RWPE1 (cell line): ENCODE measurements around the gene CDH13.

Experiments
- CTCF ChIA-PET: fragments of 350-600 bp; sonication (Branson Sonifier 250); formaldehyde crosslinking; extraction: SDS; loops from one replicate; lab custom pipeline; 2021; lab: Yijun Ruan, JAX
- POLR2A ChIA-PET: fragments of 400-600 bp; formaldehyde crosslinking; extraction: SDS; loops from one replicate; lab custom pipeline; 2020; ENCODE audit warnings: antibody characterized with exemption; ENCODE audit not compliant: low non-redundant PET; lab: Yijun Ruan, JAX
- DNase-seq: peaks from one replicate; pipeline ENCODE4 v3.0.0; 2012; ENCODE audit warnings: low spot score
- H3K27ac ChIP-seq: fragments of 450-650 bp; 2 replicates; pipeline ENCODE4 v1.5.1; 2017
- TF ChIP-seq, protein P1 (sequence below): fragments of 450-650 bp; conservative IDR thresholded peaks from 2 replicates; pipeline ENCODE4 v1.5.1; 2017; ENCODE audit warnings: low read depth, mild to moderate bottlenecking

Gene CDH13

DNA sequence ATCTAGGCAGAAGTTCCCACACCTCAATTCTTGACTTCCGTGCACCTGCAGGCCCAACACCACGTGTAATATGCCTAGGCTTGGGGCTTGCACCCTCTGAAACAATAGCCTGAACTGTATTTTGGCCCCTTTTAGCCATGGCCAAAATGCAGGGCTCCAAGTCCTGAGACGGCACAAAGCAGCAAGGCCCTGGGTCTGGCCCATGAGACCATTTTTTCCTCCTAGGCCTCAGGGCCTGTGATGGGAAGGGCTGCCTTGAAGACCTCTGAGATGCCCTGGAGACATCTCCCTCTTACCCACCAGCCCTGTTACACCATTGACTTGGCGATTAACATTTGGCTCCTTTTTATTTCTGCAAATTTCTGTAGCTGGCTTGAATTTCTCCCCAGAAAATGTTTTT is 238.6 kb downstream of the CDH13 start:
- DNase-seq: no peak
- POLR2A ChIA-PET: no interaction called here
- TF ChIP-seq, protein P1, sequence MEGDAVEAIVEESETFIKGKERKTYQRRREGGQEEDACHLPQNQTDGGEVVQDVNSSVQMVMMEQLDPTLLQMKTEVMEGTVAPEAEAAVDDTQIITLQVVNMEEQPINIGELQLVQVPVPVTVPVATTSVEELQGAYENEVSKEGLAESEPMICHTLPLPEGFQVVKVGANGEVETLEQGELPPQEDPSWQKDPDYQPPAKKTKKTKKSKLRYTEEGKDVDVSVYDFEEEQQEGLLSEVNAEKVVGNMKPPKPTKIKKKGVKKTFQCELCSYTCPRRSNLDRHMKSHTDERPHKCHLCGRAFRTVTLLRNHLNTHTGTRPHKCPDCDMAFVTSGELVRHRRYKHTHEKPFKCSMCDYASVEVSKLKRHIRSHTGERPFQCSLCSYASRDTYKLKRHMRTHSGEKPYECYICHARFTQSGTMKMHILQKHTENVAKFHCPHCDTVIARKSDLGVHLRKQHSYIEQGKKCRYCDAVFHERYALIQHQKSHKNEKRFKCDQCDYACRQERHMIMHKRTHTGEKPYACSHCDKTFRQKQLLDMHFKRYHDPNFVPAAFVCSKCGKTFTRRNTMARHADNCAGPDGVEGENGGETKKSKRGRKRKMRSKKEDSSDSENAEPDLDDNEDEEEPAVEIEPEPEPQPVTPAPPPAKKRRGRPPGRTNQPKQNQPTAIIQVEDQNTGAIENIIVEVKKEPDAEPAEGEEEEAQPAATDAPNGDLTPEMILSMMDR: no peak
- CTCF ChIA-PET: no interaction called here
- no peak overlapping the region for H3K27ac ChIP-seq

DNA sequence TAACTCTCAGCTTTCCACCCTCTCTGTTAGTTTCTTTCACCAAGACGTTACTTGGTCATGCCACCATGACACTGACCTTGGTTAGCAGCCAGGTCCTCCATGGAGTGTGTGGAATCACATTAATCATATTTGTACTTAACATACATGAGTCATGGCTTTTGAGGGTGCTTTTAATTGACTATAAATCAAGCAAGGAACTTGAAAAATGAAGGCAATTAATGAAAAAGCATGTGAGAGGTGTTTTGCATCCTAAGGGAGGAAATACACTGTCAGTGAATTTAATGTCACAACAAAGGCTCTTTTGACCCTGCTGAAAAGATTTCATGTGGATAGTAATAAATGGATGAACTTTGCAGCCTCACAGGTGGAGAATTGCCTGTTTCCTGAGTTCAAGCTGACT is 240.7 kb downstream of the CDH13 start:
- H3K27ac ChIP-seq: no peak overlapping the region
- ChIA-PET POLR2A (no interaction called here), CTCF (no interaction called here)
- TF ChIP-seq, protein P1: no peak
- no peak for DNase-seq

DNA sequence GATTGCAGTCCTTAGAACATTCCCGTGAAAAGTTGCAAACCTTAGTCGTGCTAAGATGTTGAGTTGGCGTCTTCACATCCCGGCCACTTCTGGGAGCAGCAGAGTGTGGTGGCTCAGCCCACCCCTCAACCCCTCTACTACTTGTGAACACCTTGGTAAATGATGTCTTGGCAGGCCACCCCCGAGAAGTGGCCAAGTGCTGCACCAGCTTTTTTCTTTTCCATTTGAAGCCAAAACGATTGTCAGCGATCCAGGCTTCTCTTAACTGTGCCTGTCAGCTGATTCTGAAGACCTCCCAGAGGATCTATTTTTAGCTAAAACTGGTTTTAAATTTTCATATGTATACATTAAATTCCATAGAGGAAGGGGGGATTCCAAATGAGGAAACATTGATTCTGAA is 247.5 kb downstream of the CDH13 start:
- ChIA-PET CTCF (interaction anchor here (0.5 kb wide), 1 partner anchor 14 kb away, joined by 3 read pairs; no protein-coding TSS in a partner anchor), POLR2A (no interaction called here)
- DNase-seq: no peak
- TF ChIP-seq, protein P1: no peak
- H3K27ac ChIP-seq: no peak overlapping the region

DNA sequence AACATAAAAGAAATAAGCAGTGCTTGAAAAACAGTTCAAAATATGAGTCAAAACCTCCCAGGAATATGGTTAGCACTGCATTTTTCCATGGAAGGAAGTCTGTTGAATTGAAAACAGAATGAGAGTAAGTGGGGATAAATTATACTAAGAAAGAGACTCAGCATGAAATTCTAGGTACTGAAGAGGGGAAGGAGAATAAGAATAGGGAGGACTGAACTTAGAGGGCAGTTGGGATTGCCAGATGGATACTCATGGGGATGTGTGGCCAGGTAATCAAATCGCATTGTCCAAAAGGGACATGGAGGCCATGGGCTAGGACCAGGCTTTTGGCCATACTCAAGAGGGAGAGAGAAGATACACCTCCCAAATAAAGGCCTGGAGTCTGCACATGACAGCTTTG is 247.9 kb downstream of the CDH13 start:
- no peak overlapping the region for H3K27ac ChIP-seq
- POLR2A ChIA-PET: no interaction called here
- TF ChIP-seq, protein P1: no peak
- CTCF ChIA-PET: no interaction called here
- DNase-seq: no peak

DNA sequence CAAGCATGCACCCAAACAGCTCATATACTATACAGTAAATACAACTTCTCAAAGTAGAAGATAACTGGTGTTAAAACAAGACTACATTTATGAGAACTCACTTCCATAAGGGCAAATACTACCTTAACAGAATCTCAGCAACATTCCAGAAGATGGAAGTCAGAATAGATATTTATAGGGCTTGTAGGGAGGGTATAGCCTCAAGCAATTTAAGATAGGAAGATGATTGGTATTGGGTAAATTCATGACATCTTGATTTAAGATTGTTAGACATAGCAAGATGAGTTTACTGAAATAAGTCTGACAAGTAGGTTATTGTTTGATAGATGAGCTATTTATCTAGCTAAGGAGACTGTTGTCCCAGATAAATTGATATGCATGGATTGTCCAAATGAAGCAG is 250.2 kb downstream of the CDH13 start:
- ChIA-PET POLR2A (no interaction called here), CTCF (no interaction called here)
- TF ChIP-seq, protein P1: no peak
- no peak overlapping the region for H3K27ac ChIP-seq
- DNase-seq: no peak

DNA sequence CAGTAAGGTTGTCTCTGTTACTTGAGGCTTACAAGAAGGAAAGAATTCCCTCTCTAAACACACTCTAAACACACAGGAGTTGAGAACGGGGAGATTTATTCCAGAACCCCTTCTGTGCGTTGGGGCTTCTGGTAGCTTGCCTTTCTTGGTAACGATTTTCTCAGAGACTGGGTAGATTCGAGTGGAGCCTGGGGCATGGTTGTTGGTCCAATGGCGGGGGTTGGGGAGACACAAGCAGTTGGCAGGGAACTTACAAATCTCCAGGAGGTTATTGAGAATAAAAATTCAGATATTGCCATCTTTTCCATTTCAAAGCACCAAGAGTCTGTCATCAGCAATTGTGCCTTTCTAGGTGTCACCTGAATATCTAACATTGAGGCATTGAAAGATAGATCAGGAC is 251.7 kb downstream of the CDH13 start:
- POLR2A ChIA-PET: no interaction called here
- CTCF ChIA-PET: no interaction called here

More for the DNA sequence above, 251.7 kb downstream of the CDH13 start:
- no peak overlapping the region for H3K27ac ChIP-seq
- TF ChIP-seq, protein P1: no peak
- no peak for DNase-seq
